Measurements from ENCODE around the gene DHX8. TPM values are rescaled to one million over a fixed set of nuclear protein-coding genes. Genes with fewer than 3 reads are reported as not detected.

The DHX8 gene
- total RNA-seq, 6 experiments from 2014 or later, result 57.2 to 65.6 (median 61.7) TPM

GRCh38 chr17:43531955-43532354 is 48.2 kb downstream of the DHX8 start:
- no peak for DNase-seq
- H3K27ac Mint-ChIP-seq, result no peak overlapping the region; the same call in 1 of the 2 replicates
- no peaks in the 10 kb centered on the region for H3K36me3 Mint-ChIP-seq (ENCODE audit: low read depth)
- TF ChIP-seq CTCF (IDR thresholded peaks at IDR 0.05), result no peak
- H3K4me3 Mint-ChIP-seq, result no peak overlapping the region
- H3K4me1 Mint-ChIP-seq (ENCODE audit: low read depth), result peaks cover 35% of the 10 kb centered on the region
- no peaks in the 10 kb centered on the region for H3K9me3 Mint-ChIP-seq
- peaks cover 2% of the 10 kb centered on the region; the same call in 1 of the 2 replicates for H3K27me3 Mint-ChIP-seq (ENCODE audit: insufficient read depth)

GRCh38 chr17:43532581-43532980 is 48.8 kb downstream of the DHX8 start:
- Mint-ChIP-seq H3K4me1 (ENCODE audit: low read depth) (peaks cover 35% of the 10 kb centered on the region), H3K36me3 (ENCODE audit: low read depth) (no peaks in the 10 kb centered on the region), H3K27me3 (ENCODE audit: insufficient read depth) (peaks cover 2% of the 10 kb centered on the region; the same call in 1 of the 2 replicates), H3K9me3 (no peaks in the 10 kb centered on the region), H3K4me3 (no peak overlapping the region), H3K27ac (no peak overlapping the region)
- no peak for DNase-seq
- no peak for TF ChIP-seq CTCF (IDR thresholded peaks at IDR 0.05)

GRCh38 chr17:43533699-43534098 is 49.9 kb downstream of the DHX8 start:
- Mint-ChIP-seq H3K36me3 (ENCODE audit: low read depth) (no peaks in the 10 kb centered on the region), H3K27me3 (ENCODE audit: insufficient read depth) (peaks cover 2% of the 10 kb centered on the region; the same call in 1 of the 2 replicates), H3K27ac (no peak overlapping the region), H3K4me3 (no peak overlapping the region), H3K4me1 (ENCODE audit: low read depth) (peaks cover 35% of the 10 kb centered on the region), H3K9me3 (no peaks in the 10 kb centered on the region)
- peak; percentile 17; the same call in 1 of the 2 replicates for TF ChIP-seq CTCF (IDR thresholded peaks at IDR 0.05)
- no peak for DNase-seq

- Mint-ChIP-seq H3K27me3 (ENCODE audit: insufficient read depth) (peaks cover 2% of the 10 kb centered on the region; the same call in 1 of the 2 replicates), H3K36me3 (ENCODE audit: low read depth) (no peaks in the 10 kb centered on the region), H3K4me1 (ENCODE audit: low read depth) (peaks cover 32% of the 10 kb centered on the region), H3K9me3 (no peaks in the 10 kb centered on the region), H3K4me3 (no peak overlapping the region), H3K27ac (no peak overlapping the region)
- TF ChIP-seq CTCF (IDR thresholded peaks at IDR 0.05), result no peak
- DNase-seq, result no peak
These were observed 51.1 kb downstream of the DHX8 start for GRCh38 chr17:43534909-43535308.

GRCh38 chr17:43536236-43536992 is 52.6 kb downstream of the DHX8 start:
- no peak for DNase-seq
- TF ChIP-seq CTCF (IDR thresholded peaks at IDR 0.05), result no peak
- Mint-ChIP-seq H3K36me3 (ENCODE audit: low read depth) (no peaks in the 10 kb centered on the region), H3K27ac (peak overlapping the region; percentile 60), H3K4me3 (no peak overlapping the region), H3K4me1 (ENCODE audit: low read depth) (peaks cover 24% of the 10 kb centered on the region), H3K27me3 (ENCODE audit: insufficient read depth) (peaks cover 2% of the 10 kb centered on the region; the same call in 1 of the 2 replicates), H3K9me3 (no peaks in the 10 kb centered on the region)

Data from HFFc6 (cell line).